HEK293 (cell line): ENCODE data around the gene LDLRAD3.

Experiments used
- CTCF ChIA-PET: fragments of 350-600 bp; formaldehyde crosslinking; extraction: SDS; loops from one replicate; lab custom pipeline; 2021; ENCODE audit warnings: antibody characterized with exemption; lab: Yijun Ruan, JAX
- POLR2A ChIA-PET: fragments of 300-600 bp; formaldehyde crosslinking; extraction: SDS; loops from one replicate; lab custom pipeline; 2020; ENCODE audit warnings: antibody characterized with exemption, inconsistent platforms; lab: Yijun Ruan, JAX
- H3K27ac ChIP-seq: fragments of 200-500 bp; sonication (Bioruptor generic); 2 replicates; pipeline ENCODE4 v1.5.1; 2014; ENCODE audit warnings: low read depth, low read length, control low read depth, inconsistent platforms; ENCODE audit errors: extremely low read depth
- H3K36me3 ChIP-seq, 2 experiments: fragments of 200-500 bp in 1 of 2; sonication (Bioruptor generic) in 1 of 2; 1 replicate in 1 of 2; 2 replicates in 1 of 2; pipeline ENCODE4 v1.5.1; 2014 to 2017; ENCODE audit warnings: inconsistent platforms in 2 of 2, low read length in 2 of 2; ENCODE audit not compliant: control insufficient read depth in 2 of 2, insufficient read depth in 1 of 2
- H3K4me1 ChIP-seq: fragments of 200-500 bp; sonication (Bioruptor generic); 2 replicates; pipeline ENCODE4 v1.5.1; 2014; ENCODE audit warnings: mild to moderate bottlenecking, low read length, inconsistent platforms; ENCODE audit not compliant: control insufficient read depth, insufficient read depth
- H3K4me3 ChIP-seq: 2 replicates; pipeline ENCODE4 v1.5.1; 2011; ENCODE audit warnings: low read depth, mild to moderate bottlenecking, control low read depth, low read length, moderate library complexity
- H3K9me3 ChIP-seq: fragments of 200-500 bp; sonication (Bioruptor generic); 2 replicates; pipeline ENCODE4 v1.5.1; 2014; ENCODE audit warnings: low read depth, low read length, inconsistent platforms; ENCODE audit not compliant: control insufficient read depth, insufficient read depth
- GLI2 ChIP-seq: fragments of 450-650 bp; formaldehyde crosslinking; IDR thresholded peaks from 2 replicates; pipeline ENCODE4; 2017; ENCODE audit warnings: missing biosample characterization, missing genetic modification characterization, low read depth, borderline replicate concordance
- KLF10 ChIP-seq: fragments of 450-650 bp; IDR thresholded peaks from 2 replicates; pipeline ENCODE4 v1.5.1; 2018; ENCODE audit warnings: missing biosample characterization, mild to moderate bottlenecking, missing genetic modification characterization
- KLF8 ChIP-seq: fragments of 450-650 bp; formaldehyde crosslinking; IDR thresholded peaks from 2 replicates; pipeline ENCODE4 v1.5.1; 2016; ENCODE audit warnings: missing biosample characterization, missing genetic modification characterization
- MZF1 ChIP-seq: fragments of 450-650 bp; formaldehyde crosslinking; IDR thresholded peaks from 2 replicates; pipeline ENCODE4 v1.5.1; 2017; ENCODE audit warnings: missing biosample characterization, missing genetic modification characterization, borderline replicate concordance
- PRDM1 ChIP-seq: fragments of 450-650 bp; formaldehyde crosslinking; IDR thresholded peaks from 2 replicates; pipeline ENCODE4; 2016; ENCODE audit warnings: missing biosample characterization, missing genetic modification characterization
- PRDM6 ChIP-seq: fragments of 450-650 bp; formaldehyde crosslinking; IDR thresholded peaks from 2 replicates; pipeline ENCODE4 v1.5.1; 2017; ENCODE audit warnings: missing biosample characterization, missing genetic modification characterization
- SCRT1 ChIP-seq: fragments of 450-650 bp; formaldehyde crosslinking; IDR thresholded peaks from 2 replicates; pipeline ENCODE4 v1.5.1; 2016; ENCODE audit warnings: missing biosample characterization, missing genetic modification characterization, borderline replicate concordance
- WT1 ChIP-seq: fragments of 450-650 bp; formaldehyde crosslinking; IDR thresholded peaks from 2 replicates; pipeline ENCODE4 v1.5.1; 2016; ENCODE audit warnings: missing biosample characterization, missing genetic modification characterization
- YY1 ChIP-seq: fragments of 450-650 bp; formaldehyde crosslinking; IDR thresholded peaks from 2 replicates; pipeline ENCODE4 v1.5.1; 2018; ENCODE audit warnings: missing biosample characterization, missing genetic modification characterization
- ZNF23 ChIP-seq: fragments of 450-650 bp; formaldehyde crosslinking; IDR thresholded peaks from 2 replicates; pipeline ENCODE4 v1.5.1; 2016; ENCODE audit warnings: missing biosample characterization, missing genetic modification characterization, borderline replicate concordance
- ZNF423 ChIP-seq: fragments of 450-650 bp; formaldehyde crosslinking; IDR thresholded peaks from 2 replicates; pipeline ENCODE4 v1.5.1; 2016; ENCODE audit warnings: missing biosample characterization, missing genetic modification characterization
- ZNF521 ChIP-seq: fragments of 450-650 bp; formaldehyde crosslinking; IDR thresholded peaks from 2 replicates; pipeline ENCODE4 v1.5.1; 2017; ENCODE audit warnings: missing biosample characterization, mild to moderate bottlenecking, missing genetic modification characterization
- ZNF571 ChIP-seq: fragments of 450-650 bp; formaldehyde crosslinking; IDR thresholded peaks from 2 replicates; pipeline ENCODE4 v1.5.0; 2017; ENCODE audit warnings: missing biosample characterization, missing genetic modification characterization
- ZNF585B ChIP-seq: fragments of 450-650 bp; formaldehyde crosslinking; IDR thresholded peaks from 2 replicates; pipeline ENCODE4 v1.5.1; 2016; ENCODE audit warnings: missing biosample characterization, missing genetic modification characterization
- ZNF621 ChIP-seq: fragments of 450-650 bp; formaldehyde crosslinking; IDR thresholded peaks from 2 replicates; pipeline ENCODE4 v1.5.1; 2017; ENCODE audit warnings: missing biosample characterization, missing genetic modification characterization
- ZNF623 ChIP-seq: fragments of 450-650 bp; formaldehyde crosslinking; IDR thresholded peaks from 2 replicates; pipeline ENCODE4 v1.5.1; 2016; ENCODE audit warnings: missing biosample characterization, missing genetic modification characterization
- ZNF629 ChIP-seq: fragments of 450-650 bp; formaldehyde crosslinking; IDR thresholded peaks from 2 replicates; pipeline ENCODE4 v1.5.1; 2017; ENCODE audit warnings: missing biosample characterization, missing genetic modification characterization
- ZNF837 ChIP-seq: fragments of 450-650 bp; formaldehyde crosslinking; IDR thresholded peaks from 2 replicates; pipeline ENCODE4 v1.5.1; 2016; ENCODE audit warnings: missing biosample characterization, missing genetic modification characterization
- ZSCAN30 ChIP-seq: fragments of 450-650 bp; IDR thresholded peaks from 2 replicates; pipeline ENCODE4 v1.5.1; 2018; ENCODE audit warnings: missing biosample characterization, mild to moderate bottlenecking, missing genetic modification characterization, moderate library complexity
- ZXDB ChIP-seq: fragments of 450-650 bp; formaldehyde crosslinking; IDR thresholded peaks from 2 replicates; pipeline ENCODE4 v1.5.1; 2016; ENCODE audit warnings: missing biosample characterization, missing genetic modification characterization
- TF ChIP-seq, protein P1 (sequence below): fragments of 450-650 bp; formaldehyde crosslinking; IDR thresholded peaks from 2 replicates; pipeline ENCODE4 v1.5.1; 2016; ENCODE audit warnings: missing biosample characterization, missing genetic modification characterization
- TF ChIP-seq, protein P2 (sequence below): sonication (generic); formaldehyde crosslinking; IDR thresholded peaks from 2 replicates; pipeline ENCODE4 v1.8.1; 2022; ENCODE audit warnings: mild to moderate bottlenecking, moderate library complexity, missing genetic modification reagents

Gene LDLRAD3

GRCh38 chr11:35990816-35991215, 47.0 kb downstream of the LDLRAD3 start:
- POLR2A ChIA-PET = no interaction called here
- Histone ChIP-seq H3K4me3 (no peak overlapping the region), H3K36me3 (no peaks in the 10 kb centered on the region), H3K9me3 (no peaks in the 10 kb centered on the region), H3K4me1 (no peaks in the 10 kb centered on the region), H3K27ac (no peak overlapping the region)
- TF ChIP-seq PRDM1 (tag by site-specific recombination) = no peak
- no peak for TF ChIP-seq PRDM6 (tag by site-specific recombination)
- TF ChIP-seq ZNF837 (tag by site-specific recombination) = no peak
- TF ChIP-seq SCRT1 (tag by site-specific recombination) = no peak
- TF ChIP-seq ZNF629 (tag by site-specific recombination) = no peak
- TF ChIP-seq, protein P1, sequence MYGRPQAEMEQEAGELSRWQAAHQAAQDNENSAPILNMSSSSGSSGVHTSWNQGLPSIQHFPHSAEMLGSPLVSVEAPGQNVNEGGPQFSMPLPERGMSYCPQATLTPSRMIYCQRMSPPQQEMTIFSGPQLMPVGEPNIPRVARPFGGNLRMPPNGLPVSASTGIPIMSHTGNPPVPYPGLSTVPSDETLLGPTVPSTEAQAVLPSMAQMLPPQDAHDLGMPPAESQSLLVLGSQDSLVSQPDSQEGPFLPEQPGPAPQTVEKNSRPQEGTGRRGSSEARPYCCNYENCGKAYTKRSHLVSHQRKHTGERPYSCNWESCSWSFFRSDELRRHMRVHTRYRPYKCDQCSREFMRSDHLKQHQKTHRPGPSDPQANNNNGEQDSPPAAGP (tag by site-specific recombination) = no peak
- no peak for TF ChIP-seq ZNF521 (tag by site-specific recombination)
- no peak for TF ChIP-seq GLI2 (tag by site-specific recombination)
- TF ChIP-seq ZNF423 = no peak
- no peak for TF ChIP-seq ZNF623 (tag by site-specific recombination)
- TF ChIP-seq, protein P2, sequence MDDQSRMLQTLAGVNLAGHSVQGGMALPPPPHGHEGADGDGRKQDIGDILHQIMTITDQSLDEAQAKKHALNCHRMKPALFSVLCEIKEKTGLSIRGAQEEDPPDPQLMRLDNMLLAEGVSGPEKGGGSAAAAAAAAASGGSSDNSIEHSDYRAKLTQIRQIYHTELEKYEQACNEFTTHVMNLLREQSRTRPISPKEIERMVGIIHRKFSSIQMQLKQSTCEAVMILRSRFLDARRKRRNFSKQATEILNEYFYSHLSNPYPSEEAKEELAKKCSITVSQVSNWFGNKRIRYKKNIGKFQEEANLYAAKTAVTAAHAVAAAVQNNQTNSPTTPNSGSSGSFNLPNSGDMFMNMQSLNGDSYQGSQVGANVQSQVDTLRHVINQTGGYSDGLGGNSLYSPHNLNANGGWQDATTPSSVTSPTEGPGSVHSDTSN (CRISPR knock-in tag) = no peak
- no peak for TF ChIP-seq KLF8 (tag by site-specific recombination)
- no peak for TF ChIP-seq ZNF585B
- no peak for TF ChIP-seq ZNF621 (tag by site-specific recombination)
- no peak for TF ChIP-seq ZSCAN30 (tag by site-specific recombination)
- no peak for TF ChIP-seq KLF10 (tag by site-specific recombination)
- no peak for TF ChIP-seq MZF1 (tag by site-specific recombination)
- no peak for TF ChIP-seq ZXDB (tag by site-specific recombination)
- TF ChIP-seq ZNF571 (tag by site-specific recombination) = no peak
- CTCF ChIA-PET = interaction anchor here (1.2 kb wide), 1 partner anchor 46 kb away, joined by 6 read pairs; no protein-coding TSS in a partner anchor

DNA sequence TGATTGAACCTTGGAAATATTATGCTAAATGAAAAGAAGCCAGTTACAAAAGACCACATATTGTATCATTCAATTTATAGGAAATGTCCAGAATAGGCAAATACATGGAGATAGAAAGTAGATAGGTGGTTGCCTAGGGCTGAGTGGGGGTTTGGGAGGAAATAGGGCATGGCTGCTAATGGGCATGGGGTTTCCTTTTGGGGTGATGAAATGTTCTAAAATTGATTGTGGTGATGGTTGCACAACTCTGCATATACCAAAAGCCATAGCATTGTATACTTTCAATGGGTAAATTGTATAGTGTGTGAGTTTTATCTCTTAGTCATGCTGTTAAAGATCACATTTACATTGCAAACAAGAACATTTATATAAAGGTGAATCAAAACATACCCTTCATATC, 48.7 kb downstream of the LDLRAD3 start:
- POLR2A ChIA-PET = no interaction called here
- no peak overlapping the region for H3K4me3 ChIP-seq
- TF ChIP-seq YY1 (tag by site-specific recombination) (no peak), ZNF621 (tag by site-specific recombination) (no peak), WT1 (no peak), ZNF23 (tag by site-specific recombination) (no peak)
- H3K9me3 ChIP-seq = no peaks in the 10 kb centered on the region
- no peaks in the 10 kb centered on the region for H3K4me1 ChIP-seq
- H3K36me3 ChIP-seq = no peaks in the 10 kb centered on the region
- CTCF ChIA-PET = no interaction called here
- H3K27ac ChIP-seq = no peak overlapping the region
